ENCODE measurements around the gene PCNT. TPM values are rescaled to one million over a fixed set of nuclear protein-coding genes. Genes with fewer than 3 reads are reported as not detected.

The PCNT gene
- total RNA-seq, 5 donors from 2014 or later (not counting 1 experiment from before 2014, with no cell fraction given): 52.8 to 65.0 (median 58.6) TPM

DNA sequence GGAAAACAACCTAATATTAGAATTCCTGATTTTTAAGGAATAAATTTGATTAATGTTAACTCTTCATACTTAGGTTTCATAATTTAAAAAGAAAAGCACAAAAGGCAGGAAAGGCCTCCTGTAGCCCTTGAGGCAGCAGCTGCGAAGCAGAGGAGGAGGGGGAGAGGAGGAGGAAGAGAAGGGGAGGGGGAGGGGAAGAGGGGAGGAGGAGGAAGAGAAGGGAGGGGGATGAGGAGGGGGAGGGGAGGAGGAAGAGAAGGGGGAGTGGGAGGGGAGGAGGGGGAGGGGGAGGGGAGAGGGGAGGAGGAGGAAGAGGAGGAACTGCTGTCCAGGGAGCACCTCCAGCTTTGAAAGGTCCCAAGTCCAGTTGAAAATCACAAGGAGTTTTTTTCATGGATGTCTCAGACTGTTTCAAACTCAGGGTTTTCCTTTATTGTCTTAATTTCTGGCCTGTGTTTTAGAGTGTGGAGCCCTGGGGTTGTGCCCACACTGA is 99.6 kb downstream of the PCNT start:
- Mint-ChIP-seq H3K9me3 (no peaks in the 10 kb centered on the region), H3K27me3 (no peaks in the 10 kb centered on the region), H3K36me3 (peaks cover 31% of the 10 kb centered on the region), H3K4me1 (peaks cover 20 to 22% (median 21%) of the 10 kb centered on the region in 3 donors), H3K27ac (peak overlapping the region; percentile 92 to 94), H3K4me3 (peak overlapping the region in 2 of 3 donors; percentile 64 to 72)
- ATAC-seq (replicated peaks in 1 of 4): no peak
- Histone ChIP-seq H3K4me3 (ENCODE audit: control insufficient read depth in 1 of 2, extremely low read depth in 1 of 2, low read length in 1 of 2) (peak overlapping the region; percentile 5 to 18), H3K36me3 (ENCODE audit: control insufficient read depth in 2 of 2, extremely low read depth in 1 of 2, insufficient read depth in 1 of 2, low read length in 1 of 2) (peaks cover 4 to 27% of the 10 kb centered on the region in 2 donors), H3K27ac (ENCODE audit: low read length) (peak overlapping the region; percentile 80), H3K4me1 (ENCODE audit: control insufficient read depth in 1 of 2, extremely low read depth in 1 of 2, insufficient read depth in 2 of 2, low read length in 2 of 2) (peaks cover 14 to 49% of the 10 kb centered on the region in 2 experiments), H3K9me3 (no peaks in the 10 kb centered on the region), H3K27me3 (replicated peaks in 1 of 2; ENCODE audit: control insufficient read depth in 2 of 2, extremely low read depth in 1 of 2, insufficient read depth in 2 of 2, low read length in 1 of 2) (no peaks in the 10 kb centered on the region)
- ChIA-PET CTCF (no interaction called here), POLR2A (no interaction called here)
- no peak for DNase-seq
- WGBS (ENCODE audit: insufficient coverage): no CpG with 5 or more reads among the region's 1 CpG

DNA sequence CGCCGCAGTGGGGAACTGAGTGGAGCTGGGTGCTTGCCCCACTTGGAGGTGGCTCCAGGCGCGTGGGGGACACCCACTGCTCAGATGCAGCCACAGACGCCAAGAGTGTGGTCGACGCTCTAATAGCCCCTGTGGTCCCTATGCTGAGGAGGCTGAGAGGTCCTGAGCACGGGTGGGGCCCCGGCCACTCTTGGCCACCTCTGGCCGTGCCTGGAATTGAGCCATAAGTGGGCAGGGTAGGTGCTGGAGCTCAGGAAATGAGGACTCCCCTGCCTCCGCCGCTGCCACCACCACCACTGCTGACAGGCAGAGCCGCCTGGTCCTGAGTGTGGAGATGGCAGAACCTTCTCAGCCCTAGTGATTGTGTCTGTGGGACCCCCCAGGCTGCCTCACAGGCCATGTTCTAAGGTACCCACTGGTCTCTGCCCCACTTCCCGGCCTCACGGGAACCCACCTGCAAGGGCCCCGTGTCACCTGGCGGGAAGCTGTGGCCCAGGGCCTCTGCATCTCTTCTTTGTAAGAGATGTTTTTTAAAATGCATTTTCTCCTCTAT is 100.2 kb downstream of the PCNT start:
- Mint-ChIP-seq H3K4me3 (peak overlapping the region in 2 of 3 donors; percentile 64 to 72), H3K27me3 (no peaks in the 10 kb centered on the region), H3K9me3 (no peaks in the 10 kb centered on the region), H3K36me3 (peaks cover 26% of the 10 kb centered on the region), H3K4me1 (peaks cover 20 to 22% (median 21%) of the 10 kb centered on the region in 3 donors), H3K27ac (peak overlapping the region; percentile 92 to 94)
- WGBS (ENCODE audit: insufficient coverage): 41% methylated on average over 11 of the region's 17 CpGs
- H3K9me3 ChIP-seq: no peaks in the 10 kb centered on the region
- no peaks in the 10 kb centered on the region for H3K27me3 ChIP-seq (replicated peaks in 1 of 2; ENCODE audit: control insufficient read depth in 2 of 2, extremely low read depth in 1 of 2, insufficient read depth in 2 of 2, low read length in 1 of 2)
- peak overlapping the region; percentile 5 to 18 for H3K4me3 ChIP-seq (ENCODE audit: control insufficient read depth in 1 of 2, extremely low read depth in 1 of 2, low read length in 1 of 2)
- ATAC-seq (replicated peaks in 1 of 4): peak; percentile 43 to 62 (median 60)
- peak in 30 of 35 experiments; percentile 6 to 62 (median 28) for DNase-seq
- peaks cover 14 to 49% of the 10 kb centered on the region in 2 experiments for H3K4me1 ChIP-seq (ENCODE audit: control insufficient read depth in 1 of 2, extremely low read depth in 1 of 2, insufficient read depth in 2 of 2, low read length in 2 of 2)
- H3K36me3 ChIP-seq (ENCODE audit: control insufficient read depth in 2 of 2, extremely low read depth in 1 of 2, insufficient read depth in 1 of 2, low read length in 1 of 2): peaks cover 6 to 25% of the 10 kb centered on the region in 2 donors
- ChIA-PET POLR2A (no interaction called here), CTCF (no interaction called here)
- H3K27ac ChIP-seq (ENCODE audit: low read length): peak overlapping the region; percentile 80

DNA sequence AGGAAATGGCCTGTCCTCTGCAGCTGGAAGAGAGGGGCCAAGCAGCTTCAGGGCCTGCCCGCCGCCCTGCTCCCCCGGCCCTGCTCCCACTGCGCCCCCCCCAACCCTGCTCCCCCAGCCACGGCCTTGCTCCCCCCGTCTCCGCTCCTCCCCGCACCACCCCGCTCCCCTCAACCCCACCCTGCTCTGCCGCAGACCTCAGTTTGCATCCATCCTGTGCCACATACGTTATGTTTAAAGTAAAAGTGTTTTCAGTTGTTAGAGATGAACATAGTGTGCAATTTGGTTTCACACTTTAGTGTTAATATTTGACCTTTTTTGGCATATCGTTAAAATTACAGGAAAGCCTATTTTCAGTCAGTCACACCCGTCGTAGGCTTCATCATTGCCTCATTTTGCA is 100.7 kb downstream of the PCNT start:
- Histone ChIP-seq H3K9me3 (no peaks in the 10 kb centered on the region), H3K4me3 (ENCODE audit: control insufficient read depth in 1 of 2, extremely low read depth in 1 of 2, low read length in 1 of 2) (peak overlapping the region in 1 of 2 donors; percentile 37), H3K27me3 (replicated peaks in 1 of 2; ENCODE audit: control insufficient read depth in 2 of 2, extremely low read depth in 1 of 2, insufficient read depth in 2 of 2, low read length in 1 of 2) (no peaks in the 10 kb centered on the region), H3K27ac (ENCODE audit: low read length) (peak overlapping the region; percentile 89), H3K36me3 (ENCODE audit: control insufficient read depth in 2 of 2, extremely low read depth in 1 of 2, insufficient read depth in 1 of 2, low read length in 1 of 2) (peaks cover 6 to 25% of the 10 kb centered on the region in 2 donors), H3K4me1 (ENCODE audit: control insufficient read depth in 1 of 2, extremely low read depth in 1 of 2, insufficient read depth in 2 of 2, low read length in 2 of 2) (peaks cover 14 to 49% of the 10 kb centered on the region in 2 experiments)
- ChIA-PET CTCF (no interaction called here), POLR2A (no interaction called here)
- H3K4me1 Mint-ChIP-seq: peaks cover 20 to 22% (median 21%) of the 10 kb centered on the region in 3 donors
- H3K9me3 Mint-ChIP-seq: no peaks in the 10 kb centered on the region
- peaks cover 22% of the 10 kb centered on the region for H3K36me3 Mint-ChIP-seq
- DNase-seq (peak in 32 of 35 experiments; percentile 19 to 74 (median 52)), ATAC-seq (replicated peaks in 1 of 4) (peak; percentile 54 to 62 (median 57))
- WGBS (ENCODE audit: insufficient coverage): no CpG with 5 or more reads among the region's 14 CpGs
- H3K4me3 Mint-ChIP-seq: peak overlapping the region; percentile 64 to 73 (median 72)
- peak overlapping the region; percentile 92 to 94 for H3K27ac Mint-ChIP-seq
- no peaks in the 10 kb centered on the region for H3K27me3 Mint-ChIP-seq

DNA sequence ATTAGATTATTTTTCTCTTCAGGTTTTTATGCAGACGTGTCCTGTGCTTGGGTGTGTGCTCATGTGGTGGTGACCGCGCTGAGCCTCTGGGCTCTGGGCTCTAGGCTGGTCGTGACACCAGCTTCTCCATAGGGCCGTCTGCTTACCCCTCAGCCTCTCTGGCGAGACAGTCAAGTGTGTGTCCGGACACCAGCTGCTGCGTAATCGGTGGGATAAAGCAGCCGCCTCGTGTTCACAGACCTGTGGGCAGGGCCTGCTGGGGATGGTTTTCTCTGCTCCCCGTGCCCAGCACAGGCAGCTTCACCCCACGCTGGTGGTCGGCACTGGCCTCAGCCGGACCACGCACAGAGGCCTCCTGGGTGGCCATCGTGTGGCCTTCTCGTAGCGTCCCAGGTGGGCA is 101.1 kb downstream of the PCNT start:
- ATAC-seq (replicated peaks in 1 of 4) (peak in 2 of 4 experiments; percentile 9 to 12), DNase-seq (peak in 9 of 35 experiments; percentile 5 to 27 (median 9))
- Mint-ChIP-seq H3K9me3 (no peaks in the 10 kb centered on the region), H3K27ac (peak overlapping the region; percentile 92 to 94), H3K4me1 (peaks cover 20 to 22% (median 21%) of the 10 kb centered on the region in 3 donors), H3K27me3 (no peaks in the 10 kb centered on the region), H3K4me3 (peak overlapping the region; percentile 64 to 73 (median 72)), H3K36me3 (peaks cover 23% of the 10 kb centered on the region)
- Histone ChIP-seq H3K27me3 (replicated peaks in 1 of 2; ENCODE audit: control insufficient read depth in 2 of 2, extremely low read depth in 1 of 2, insufficient read depth in 2 of 2, low read length in 1 of 2) (no peaks in the 10 kb centered on the region), H3K27ac (ENCODE audit: low read length) (peak overlapping the region; percentile 89), H3K4me3 (ENCODE audit: control insufficient read depth in 1 of 2, extremely low read depth in 1 of 2, low read length in 1 of 2) (peak overlapping the region; percentile 26 to 37), H3K36me3 (ENCODE audit: control insufficient read depth in 2 of 2, extremely low read depth in 1 of 2, insufficient read depth in 1 of 2, low read length in 1 of 2) (peaks cover 6 to 25% of the 10 kb centered on the region in 2 donors), H3K4me1 (ENCODE audit: control insufficient read depth in 1 of 2, extremely low read depth in 1 of 2, insufficient read depth in 2 of 2, low read length in 2 of 2) (peaks cover 14 to 49% of the 10 kb centered on the region in 2 experiments), H3K9me3 (no peaks in the 10 kb centered on the region)
- WGBS (ENCODE audit: insufficient coverage): 57% methylated on average over 7 of the region's 19 CpGs
- POLR2A ChIA-PET: no interaction called here
- CTCF ChIA-PET: no interaction called here

DNA sequence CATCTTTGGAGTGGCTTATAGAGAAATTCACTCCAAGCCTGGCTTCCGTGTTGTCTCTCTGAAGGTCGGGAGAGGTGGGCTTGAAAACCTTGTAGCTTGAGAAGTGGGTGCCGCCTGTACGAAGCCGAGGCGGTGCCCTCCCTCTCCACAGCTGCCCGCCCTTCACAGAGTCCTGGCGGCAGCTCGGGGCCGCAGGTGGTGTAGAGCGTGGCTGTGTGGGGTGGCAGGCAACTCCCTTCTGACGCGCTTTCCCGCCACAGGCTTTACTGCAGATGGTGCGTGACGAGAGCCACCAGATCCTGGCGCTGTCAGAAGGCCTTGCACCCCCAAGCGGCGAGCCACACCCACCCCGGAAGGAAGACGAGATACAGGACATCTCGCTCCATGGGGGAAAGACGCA is 101.6 kb downstream of the PCNT start:
- POLR2A ChIA-PET: no interaction called here

DNA sequence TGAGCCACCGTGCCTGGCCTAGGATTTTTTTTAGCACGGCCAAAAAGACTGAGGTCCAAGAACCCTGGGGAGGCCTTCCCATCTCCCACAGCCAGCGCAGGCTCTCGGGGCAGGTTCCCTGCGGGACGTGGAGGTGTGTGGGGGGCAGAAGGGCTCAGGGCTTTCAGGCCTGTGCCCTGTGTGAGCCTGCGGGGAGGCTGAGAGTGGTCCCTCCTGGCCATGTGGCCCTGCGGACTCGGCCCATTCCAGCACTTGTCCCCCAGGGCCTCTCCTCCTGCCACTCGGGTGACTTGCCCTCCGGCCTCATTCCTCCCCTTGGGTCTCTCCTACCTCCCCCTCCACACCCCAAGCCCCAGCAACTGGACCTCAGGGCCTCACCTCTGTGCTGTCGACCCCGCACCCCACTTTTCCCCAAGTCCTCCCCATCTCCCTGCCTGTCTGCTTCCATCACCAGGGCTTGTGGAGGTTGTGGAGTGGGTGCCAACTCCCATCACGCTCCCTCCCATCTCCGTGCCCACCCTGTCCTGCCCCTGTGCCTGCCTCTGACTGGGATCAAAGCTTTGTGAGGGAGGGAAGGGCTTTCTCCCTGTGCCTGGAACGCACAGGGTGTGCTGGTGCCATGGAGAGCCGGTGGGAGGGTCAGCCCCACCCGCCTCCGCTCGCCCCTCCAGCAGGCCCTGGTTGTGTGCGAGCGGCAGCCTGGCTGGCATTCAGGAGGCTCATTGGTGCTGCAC is 102.5 kb downstream of the PCNT start:
- WGBS (ENCODE audit: insufficient coverage): 96% methylated on average over 14 of the region's 22 CpGs
- ChIA-PET CTCF (no interaction called here), POLR2A (no interaction called here)
- no peak for DNase-seq
- peak overlapping the region; percentile 89 for H3K27ac ChIP-seq (ENCODE audit: low read length)
- no peak overlapping the region for H3K4me3 ChIP-seq (ENCODE audit: control insufficient read depth in 1 of 2, extremely low read depth in 1 of 2, low read length in 1 of 2)
- H3K9me3 ChIP-seq: no peaks in the 10 kb centered on the region
- Mint-ChIP-seq H3K9me3 (no peaks in the 10 kb centered on the region), H3K4me1 (peaks cover 21 to 23% (median 22%) of the 10 kb centered on the region in 3 donors), H3K36me3 (peaks cover 23% of the 10 kb centered on the region), H3K27ac (no peak overlapping the region), H3K4me3 (no peak overlapping the region), H3K27me3 (no peaks in the 10 kb centered on the region)
- H3K27me3 ChIP-seq (replicated peaks in 1 of 2; ENCODE audit: control insufficient read depth in 2 of 2, extremely low read depth in 1 of 2, insufficient read depth in 2 of 2, low read length in 1 of 2): no peaks in the 10 kb centered on the region
- H3K4me1 ChIP-seq (ENCODE audit: control insufficient read depth in 1 of 2, extremely low read depth in 1 of 2, insufficient read depth in 2 of 2, low read length in 2 of 2): peaks cover 14 to 49% of the 10 kb centered on the region in 2 experiments
- peaks cover 9 to 31% of the 10 kb centered on the region in 2 donors for H3K36me3 ChIP-seq (ENCODE audit: control insufficient read depth in 2 of 2, extremely low read depth in 1 of 2, insufficient read depth in 1 of 2, low read length in 1 of 2)
- ATAC-seq (replicated peaks in 1 of 4): no peak

More for the DNA sequence above, 101.6 kb downstream of the PCNT start:
- Histone ChIP-seq H3K4me3 (ENCODE audit: control insufficient read depth in 1 of 2, extremely low read depth in 1 of 2, low read length in 1 of 2) (peak overlapping the region; percentile 26 to 37), H3K36me3 (ENCODE audit: control insufficient read depth in 2 of 2, extremely low read depth in 1 of 2, insufficient read depth in 1 of 2, low read length in 1 of 2) (peaks cover 8 to 27% of the 10 kb centered on the region in 2 donors), H3K27me3 (replicated peaks in 1 of 2; ENCODE audit: control insufficient read depth in 2 of 2, extremely low read depth in 1 of 2, insufficient read depth in 2 of 2, low read length in 1 of 2) (no peaks in the 10 kb centered on the region), H3K4me1 (ENCODE audit: control insufficient read depth in 1 of 2, extremely low read depth in 1 of 2, insufficient read depth in 2 of 2, low read length in 2 of 2) (peaks cover 14 to 49% of the 10 kb centered on the region in 2 experiments), H3K9me3 (no peaks in the 10 kb centered on the region), H3K27ac (ENCODE audit: low read length) (peak overlapping the region; percentile 89)
- peak; percentile 5 to 89 (median 74) for DNase-seq
- peak; percentile 60 to 85 (median 66) for ATAC-seq (replicated peaks in 1 of 4)
- H3K9me3 Mint-ChIP-seq: no peaks in the 10 kb centered on the region
- 57% methylated on average over 12 of the region's 23 CpGs for WGBS (ENCODE audit: insufficient coverage)
- peaks cover 21% of the 10 kb centered on the region for H3K36me3 Mint-ChIP-seq
- H3K4me3 Mint-ChIP-seq: peak overlapping the region; percentile 51 to 72 (median 56)
- H3K27ac Mint-ChIP-seq: peak overlapping the region; percentile 92 to 94
- CTCF ChIA-PET: interaction anchor here in 1 of 2 donors (0.6 kb wide), 1 partner anchor 17 kb away, joined by 3 read pairs; no protein-coding TSS in a partner anchor
- no peaks in the 10 kb centered on the region for H3K27me3 Mint-ChIP-seq
- H3K4me1 Mint-ChIP-seq: peaks cover 20 to 22% (median 21%) of the 10 kb centered on the region in 3 donors

Measured in T-cell (primary cell).